Stimulated activated CD8-positive, alpha-beta memory T cell treated with anti-CD3 and anti-CD28 coated beads, Interleukin-4, amount 100 ng/mL, for 24 hours (primary cell): ENCODE measurements around the gene SART3.
"Not testable (repeated sequence)": the region's sequence is repeated elsewhere in the genome, so short reads cannot be mapped to it uniquely, and the experiment has no call there.

ENCODE experiments used
- DNase-seq: peaks from one replicate; pipeline ENCODE4 v3.0.0-alpha.2; 2020; ENCODE audit warnings: low read depth

Gene SART3

DNA sequence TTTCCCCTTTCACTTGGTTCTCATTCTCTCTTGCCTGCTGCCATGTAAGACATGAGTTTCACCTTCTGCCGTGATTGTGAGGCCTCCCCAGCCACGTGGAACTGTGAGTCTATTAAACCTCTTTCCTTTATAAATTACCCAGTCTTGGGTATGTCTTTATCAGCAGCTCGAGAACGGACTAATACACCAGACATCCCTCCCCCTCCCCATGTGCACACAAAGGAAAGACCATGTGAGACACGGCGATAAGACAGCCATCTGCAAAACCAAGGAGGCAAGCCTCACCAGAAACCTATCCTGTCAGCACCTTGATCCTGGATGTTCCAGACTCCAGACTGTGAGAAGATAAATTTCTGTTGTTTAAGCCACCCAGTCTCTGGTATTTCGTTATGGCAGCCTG, 75.6 kb downstream of the SART3 start:
- DNase-seq: not testable (repeated sequence)

DNA sequence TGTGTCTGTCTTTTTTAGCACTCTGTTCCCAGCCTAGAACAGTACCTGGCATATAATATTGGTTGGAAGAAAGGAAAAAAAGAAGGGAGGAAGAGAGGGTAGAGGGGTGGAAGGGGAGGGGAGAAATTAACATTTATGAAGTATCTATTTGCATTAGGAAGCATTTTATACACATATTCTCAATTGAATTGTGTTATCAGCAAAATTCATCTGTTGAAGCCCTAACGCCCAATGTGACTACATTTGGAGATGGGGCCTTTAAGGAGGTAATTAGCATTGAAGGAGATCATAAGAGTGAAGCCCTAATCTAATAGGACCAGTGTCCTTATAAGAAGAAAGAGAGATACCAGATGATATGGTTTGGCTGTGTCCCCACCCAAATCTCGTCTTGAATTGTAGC, 76.1 kb downstream of the SART3 start:
- DNase-seq: no peak

DNA sequence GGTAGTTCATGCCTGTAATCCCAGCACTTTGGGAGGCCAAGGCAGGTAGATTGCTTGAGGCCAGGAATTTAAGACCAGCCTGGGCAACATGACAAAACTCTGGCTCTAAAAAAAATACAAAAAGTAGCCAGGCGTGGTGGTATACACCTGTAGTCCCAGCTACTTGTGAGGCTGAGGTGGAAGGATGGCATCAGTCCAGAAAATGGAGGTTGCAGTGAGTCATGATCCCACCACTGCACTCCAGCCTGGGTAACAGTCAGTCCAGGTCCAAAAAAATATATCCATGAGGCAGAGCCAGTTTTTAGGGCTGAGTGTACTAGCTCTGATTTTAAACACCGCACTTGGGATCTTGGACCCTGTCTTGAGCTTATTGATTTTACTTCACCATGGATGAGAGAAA, 76.5 kb downstream of the SART3 start:
- no peak for DNase-seq

DNA sequence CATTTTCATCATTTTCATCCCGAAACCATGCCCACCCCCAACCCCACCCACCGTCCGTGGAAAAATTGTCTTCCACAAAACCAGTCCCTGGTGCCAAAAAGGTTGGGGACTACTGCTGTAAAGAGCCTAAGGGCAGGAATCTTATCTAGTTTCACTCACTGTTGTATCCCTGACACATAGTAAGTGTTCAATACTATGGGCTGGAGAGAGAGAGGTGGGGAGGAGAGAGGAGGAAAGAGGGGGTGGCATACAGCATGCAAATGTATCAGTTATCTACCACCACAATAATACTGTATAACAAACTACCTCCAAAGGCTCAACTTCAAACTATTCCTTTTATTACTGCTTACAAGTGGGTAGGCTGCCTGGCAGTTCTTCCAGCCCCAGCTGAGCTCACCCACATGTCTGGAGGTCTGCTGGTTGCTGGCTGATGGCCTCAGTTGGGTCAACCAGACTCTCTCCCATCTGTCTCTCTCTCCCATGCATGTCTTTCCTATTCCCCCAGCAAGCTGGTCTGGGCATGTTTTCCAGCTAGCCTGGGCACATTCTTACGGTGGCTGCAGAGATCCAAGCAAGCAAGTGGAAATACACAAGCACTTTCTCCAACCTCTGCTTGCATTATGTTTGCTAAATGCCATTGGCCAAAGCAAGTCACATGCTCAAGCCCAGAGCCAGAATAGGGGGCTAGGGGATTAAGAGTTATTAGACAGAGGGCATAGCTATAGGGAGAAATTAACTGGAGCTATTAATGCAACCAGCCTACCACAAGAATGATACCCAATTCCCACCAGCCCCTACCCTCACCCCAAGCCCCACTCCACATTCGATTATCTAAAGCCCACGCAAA, 77.5 kb downstream of the SART3 start:
- DNase-seq: no peak

DNA sequence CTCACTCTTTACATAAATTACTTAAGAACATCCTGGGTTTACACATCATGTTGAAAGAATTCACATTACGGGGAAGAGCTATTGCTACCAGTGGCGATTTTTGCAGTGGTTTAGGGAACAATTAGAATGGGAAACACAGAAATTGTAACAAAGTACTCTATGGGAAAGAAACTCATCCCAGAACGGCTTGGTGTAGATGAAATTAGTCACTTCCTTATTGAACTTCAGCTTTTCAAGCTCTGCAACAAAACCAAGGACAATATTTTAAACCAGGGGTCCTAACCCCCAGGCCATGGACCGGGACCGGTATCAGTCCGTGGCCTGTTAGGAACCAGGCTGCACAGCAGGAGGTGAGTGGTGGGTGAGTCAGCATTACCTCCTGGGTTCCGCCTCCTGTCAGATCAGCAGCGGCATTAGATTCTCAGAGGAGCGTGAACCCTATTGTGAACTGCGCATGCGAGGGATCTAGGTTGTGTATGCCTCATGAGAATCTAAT, 78.2 kb downstream of the SART3 start:
- DNase-seq: no peak

DNA sequence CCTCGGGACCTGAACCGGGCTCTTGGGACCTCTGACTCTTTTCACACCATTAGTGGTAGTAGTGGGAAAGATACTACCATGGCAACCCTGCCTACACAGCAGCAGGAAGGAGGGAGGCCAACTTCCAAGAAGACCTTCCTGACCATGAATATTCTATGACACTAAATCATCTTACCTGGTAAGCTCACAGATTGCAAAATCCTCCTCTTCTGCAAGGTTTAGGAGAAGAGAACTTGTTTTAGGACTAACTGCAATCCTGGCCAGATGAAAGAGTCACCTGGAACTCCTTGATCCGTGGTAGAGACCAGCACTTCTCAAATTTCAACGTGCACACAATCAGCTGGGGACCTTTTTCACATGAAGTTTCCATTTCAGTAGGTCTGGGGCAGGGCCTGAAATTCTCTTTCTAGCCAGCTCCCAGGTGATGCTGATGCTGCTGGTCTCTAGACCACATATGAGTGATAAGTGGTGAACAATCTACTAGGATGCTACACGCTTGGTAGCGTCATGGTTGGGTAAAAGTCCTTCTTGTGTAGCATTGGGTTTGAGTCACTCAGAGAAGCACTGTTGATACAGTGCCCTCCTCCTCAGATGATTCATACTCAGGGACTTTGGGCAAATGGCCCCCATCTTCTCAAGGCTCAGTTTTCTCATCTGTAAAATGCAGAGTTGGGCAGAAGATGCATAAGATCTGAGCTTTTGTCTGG, 81.5 kb downstream of the SART3 start:
- DNase-seq: no peak

DNA sequence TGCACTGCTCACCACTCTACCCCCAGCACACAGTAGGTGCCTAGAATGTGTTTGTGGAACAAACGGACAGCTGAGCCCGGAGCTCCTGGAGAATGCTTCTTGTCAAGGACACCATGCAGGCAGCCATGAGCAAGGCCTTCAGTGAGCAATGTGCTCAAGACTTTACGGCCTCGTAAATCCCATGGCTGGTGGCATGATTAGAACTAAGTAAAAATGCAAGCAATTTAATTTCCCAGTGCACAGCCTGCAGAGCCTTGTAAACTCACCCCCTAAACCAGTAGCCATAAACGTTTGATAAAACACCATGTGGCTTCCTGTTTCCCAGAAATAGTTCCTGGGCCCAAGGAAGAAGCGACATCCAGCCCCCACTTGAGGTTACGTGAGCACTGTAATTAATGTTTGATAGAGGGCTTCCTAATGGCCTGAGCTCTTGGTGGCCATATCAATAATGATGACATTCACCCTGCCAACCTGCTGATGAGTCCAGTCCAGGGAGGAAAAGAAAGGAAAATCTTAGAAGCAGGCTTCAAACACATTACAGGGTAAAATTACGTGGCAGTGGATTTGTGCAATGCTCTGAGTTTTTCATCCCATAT, 82.3 kb downstream of the SART3 start:
- DNase-seq: no peak

DNA sequence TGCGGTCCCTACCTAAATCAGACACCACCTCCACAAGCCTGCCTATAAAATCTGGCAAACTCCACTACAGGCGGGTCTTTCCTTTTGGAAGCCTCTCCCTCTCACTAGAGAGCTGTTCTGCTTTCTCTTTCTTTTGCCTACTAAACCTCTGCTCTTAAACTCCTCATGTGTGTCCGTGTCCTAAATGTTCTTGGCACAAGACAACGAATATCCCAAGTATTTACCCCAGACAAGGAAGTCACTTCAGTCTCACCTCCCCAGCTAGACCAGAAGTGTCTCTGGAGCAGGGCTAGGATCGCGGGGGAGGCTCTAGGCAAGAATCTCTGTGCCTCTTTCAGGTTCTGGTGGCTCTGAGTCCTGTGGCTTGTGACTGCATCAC, 83.1 kb downstream of the SART3 start:
- no peak for DNase-seq

DNA sequence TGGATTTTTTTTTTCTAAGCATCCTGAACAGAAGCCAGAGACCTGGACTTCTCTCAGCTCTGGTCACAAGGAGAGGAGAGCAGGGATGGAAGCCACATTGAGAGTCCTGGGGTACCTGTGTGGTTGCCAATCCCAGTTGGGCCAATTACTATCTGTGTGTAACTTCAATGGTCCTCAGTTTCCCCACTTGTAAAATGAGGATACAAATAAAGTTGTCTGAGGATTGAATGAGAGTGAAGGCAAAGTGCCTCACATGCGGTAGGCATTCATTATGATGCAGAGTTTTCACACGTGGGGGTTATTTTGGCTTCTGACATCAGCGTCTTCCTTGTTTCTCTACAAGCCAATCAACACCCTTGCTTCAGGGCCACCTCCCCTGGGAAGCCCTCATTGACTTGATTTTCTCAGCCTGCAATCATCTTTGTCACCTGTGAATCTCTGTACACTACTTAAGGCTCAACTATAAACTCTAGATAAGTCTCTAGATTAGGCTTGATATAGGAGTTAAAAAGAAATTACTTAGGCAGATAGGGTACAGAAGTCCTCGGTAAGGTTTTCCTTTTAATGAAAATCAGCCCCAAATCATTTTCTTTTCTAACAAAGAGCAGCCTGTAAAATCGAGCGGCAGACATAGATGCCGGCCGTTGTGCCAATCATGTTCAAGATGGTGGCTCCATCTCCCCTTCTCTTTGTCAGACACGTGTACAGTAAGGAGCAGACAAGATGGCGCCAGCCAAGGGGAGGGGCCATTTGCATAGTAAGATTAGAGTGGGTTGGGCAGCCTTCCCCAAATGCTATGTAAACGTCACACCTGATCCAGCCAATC, 83.7 kb downstream of the SART3 start:
- no peak for DNase-seq

DNA sequence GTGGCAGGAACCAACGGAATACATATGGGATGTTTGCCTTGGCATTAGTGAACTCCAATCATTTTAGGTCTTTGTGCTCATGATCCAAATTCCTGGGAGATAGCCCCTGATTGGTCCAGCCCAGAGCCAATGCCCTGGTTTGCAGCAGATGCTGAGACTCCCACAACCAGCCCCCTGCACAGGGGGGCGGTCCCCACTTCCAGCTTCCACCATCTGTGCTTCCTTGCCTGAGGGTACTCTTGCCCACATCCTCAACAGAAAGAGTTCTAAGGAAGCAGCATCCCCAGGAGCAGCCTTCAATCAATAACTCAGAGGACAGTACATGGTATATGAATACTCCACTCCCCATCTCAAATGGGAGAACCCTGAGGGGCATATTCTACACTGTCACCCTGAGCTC, 85.6 kb downstream of the SART3 start:
- no peak for DNase-seq

DNA sequence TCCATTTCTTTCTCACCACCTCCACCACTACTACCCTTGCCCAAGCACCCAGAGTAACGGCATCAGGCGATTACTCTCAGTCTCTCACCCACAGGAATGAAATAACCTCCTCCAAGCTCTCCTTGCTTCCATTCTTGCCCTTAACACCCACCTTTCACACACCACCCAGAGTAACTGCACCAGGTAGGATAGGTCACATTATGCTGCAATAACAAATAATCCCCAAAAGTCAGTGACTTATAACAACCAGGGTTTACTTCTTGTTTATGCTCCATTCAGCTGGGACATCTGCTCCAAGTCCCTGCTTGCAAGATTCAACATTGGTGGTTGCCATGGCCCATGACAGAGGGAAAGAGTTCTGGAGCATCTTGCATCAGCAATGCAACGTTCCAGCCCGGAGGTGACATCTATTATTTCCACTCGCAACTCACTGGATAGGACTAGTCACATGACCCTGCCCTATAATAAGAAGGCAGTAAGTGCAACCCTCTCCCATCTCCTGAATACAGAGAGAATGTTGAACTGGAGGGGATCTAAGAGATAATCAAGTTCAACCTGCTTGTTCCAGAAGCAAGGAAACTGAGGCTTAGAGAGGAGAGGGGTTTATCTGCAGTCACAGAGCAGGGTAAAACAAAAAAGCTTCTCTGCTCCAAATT, 87.4 kb downstream of the SART3 start:
- DNase-seq: no peak
